MV-4-11 (cell line): ENCODE data around the gene MTG1.

Experiments
- DNase-seq: peaks from one replicate; lab custom pipeline; 2025; lab: John Stamatoyannopoulos, UW

Gene MTG1

DNA sequence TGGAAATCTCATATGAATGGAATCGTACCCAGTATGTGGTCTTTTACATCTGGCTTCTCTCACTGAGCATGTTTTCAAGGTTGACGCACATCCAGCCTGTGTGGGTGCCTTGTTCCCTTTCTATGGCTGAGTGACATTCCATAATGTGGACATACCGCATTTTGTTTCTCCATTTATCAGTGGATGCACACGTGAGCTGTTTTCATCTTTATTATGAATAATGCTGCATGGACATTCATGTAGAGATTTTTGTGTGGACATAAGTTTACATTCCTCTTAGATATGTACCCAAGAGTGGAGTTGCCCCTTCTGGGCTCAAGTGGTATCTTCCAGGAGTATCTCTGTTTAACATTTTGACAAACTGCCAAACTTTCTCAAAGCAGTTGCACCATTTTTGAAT lies 58.5 kb downstream of the MTG1 start:
- DNase-seq: no peak

DNA sequence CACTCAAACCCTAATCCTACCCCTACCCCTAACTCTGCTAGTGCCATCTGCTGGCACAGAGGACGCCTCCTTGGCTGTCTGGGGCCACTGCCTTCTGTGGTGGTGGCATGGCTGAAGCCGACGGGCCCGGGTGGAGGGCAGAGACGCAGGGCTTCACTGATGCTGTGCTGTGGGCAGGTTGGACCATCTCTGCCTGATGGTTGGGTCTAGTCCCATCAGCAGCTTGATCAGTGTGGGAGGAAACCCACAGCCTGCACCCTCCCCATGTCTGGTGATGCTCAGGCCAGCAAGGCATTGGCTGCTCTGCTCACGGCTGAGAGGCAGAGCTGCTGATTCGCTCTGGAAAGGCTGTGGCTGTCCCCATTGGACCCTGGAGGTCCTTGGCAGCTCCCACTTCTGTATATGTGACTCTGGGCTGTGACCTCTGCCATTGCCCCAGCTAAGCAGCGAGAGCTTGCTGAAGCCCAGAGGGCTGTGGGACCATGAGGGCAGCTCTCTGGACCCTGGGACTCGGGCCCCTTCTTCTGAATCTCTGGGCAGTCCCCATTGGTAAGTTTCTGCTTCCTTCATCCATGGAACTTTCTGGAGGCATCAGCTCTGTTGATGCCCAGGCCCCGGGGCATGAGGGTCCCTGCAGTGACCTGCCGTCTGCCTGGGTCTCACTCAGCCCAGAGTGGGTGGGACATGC lies 59.7 kb downstream of the MTG1 start, which contains the start of gene SCART1:
Gene SCART1, plus strand, starts transcription at position 430 of the 688 bp plus-strand sequence. Its CDS starts 53 bp downstream, at position 483.
- no peak for DNase-seq

GRCh38 chr10:133454204-133454893 lies 60.4 kb downstream of the MTG1 start:
- DNase-seq: no peak

DNA sequence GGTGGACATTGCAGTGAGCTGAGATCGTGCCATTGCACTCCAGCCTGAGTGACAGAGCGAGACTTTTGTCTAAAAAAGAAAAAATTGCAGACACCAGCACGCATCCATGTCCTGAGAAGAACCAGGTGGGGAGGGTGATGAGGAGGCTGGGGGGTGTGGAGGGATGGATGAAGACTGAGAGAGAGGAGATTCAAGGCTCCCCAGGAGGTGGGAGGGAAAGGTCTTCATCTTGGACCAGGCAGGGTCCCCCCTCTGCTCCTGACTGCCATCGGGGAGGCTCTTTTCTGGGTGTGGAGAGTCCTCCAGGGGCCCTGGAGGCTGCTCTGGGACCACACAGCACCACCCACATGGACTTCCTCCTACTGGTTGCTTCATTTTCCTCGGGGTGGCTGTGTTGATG lies 61.2 kb downstream of the MTG1 start:
- no peak for DNase-seq

GRCh38 chr10:133455611-133456031 lies 61.7 kb downstream of the MTG1 start:
- DNase-seq: no peak

- no peak for DNase-seq
Measured at GRCh38 chr10:133456041-133456951, 62.3 kb downstream of the MTG1 start.

GRCh38 chr10:133457100-133457841 lies 63.3 kb downstream of the MTG1 start:
- DNase-seq: no peak

- no peak for DNase-seq
Measured at GRCh38 chr10:133458021-133458709, 64.2 kb downstream of the MTG1 start.

DNA sequence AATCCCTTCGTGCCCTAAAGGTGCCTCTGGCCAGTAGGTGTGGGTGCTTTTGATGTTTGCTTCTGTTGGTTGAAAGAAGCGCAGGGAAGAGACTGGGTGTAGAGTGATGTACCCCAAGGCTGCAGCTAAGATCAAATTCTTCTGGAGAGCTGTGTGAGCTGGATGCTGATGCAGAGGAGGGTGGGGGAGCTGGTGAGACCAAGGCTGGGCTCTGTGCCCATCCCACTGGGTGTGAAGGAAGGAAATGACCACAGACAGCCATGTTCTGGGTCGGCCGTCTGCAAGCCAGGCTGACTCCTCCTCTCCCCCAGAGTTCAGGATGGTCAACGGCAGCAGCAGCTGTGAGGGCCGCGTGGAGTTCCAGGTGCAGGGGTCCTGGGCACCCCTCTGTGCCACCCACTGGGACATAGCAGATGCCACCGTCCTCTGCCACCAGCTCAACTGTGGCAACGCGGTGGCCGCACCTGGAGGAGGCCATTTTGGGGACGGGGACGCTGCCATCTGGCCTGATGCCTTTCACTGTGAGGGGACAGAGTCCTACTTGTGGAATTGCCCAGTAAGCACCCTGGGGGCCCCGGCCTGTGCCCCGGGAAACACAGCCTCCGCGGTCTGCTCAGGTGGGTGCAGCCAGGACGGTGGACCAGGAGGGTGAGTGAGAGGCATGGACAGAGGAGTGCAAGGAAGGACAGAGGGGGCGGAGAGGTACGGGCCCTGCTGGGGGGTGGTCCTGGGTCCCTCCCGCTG lies 64.9 kb downstream of the MTG1 start:
- DNase-seq: no peak

- no peak for DNase-seq
Measured at GRCh38 chr10:133459454-133460207, 65.7 kb downstream of the MTG1 start.

DNA sequence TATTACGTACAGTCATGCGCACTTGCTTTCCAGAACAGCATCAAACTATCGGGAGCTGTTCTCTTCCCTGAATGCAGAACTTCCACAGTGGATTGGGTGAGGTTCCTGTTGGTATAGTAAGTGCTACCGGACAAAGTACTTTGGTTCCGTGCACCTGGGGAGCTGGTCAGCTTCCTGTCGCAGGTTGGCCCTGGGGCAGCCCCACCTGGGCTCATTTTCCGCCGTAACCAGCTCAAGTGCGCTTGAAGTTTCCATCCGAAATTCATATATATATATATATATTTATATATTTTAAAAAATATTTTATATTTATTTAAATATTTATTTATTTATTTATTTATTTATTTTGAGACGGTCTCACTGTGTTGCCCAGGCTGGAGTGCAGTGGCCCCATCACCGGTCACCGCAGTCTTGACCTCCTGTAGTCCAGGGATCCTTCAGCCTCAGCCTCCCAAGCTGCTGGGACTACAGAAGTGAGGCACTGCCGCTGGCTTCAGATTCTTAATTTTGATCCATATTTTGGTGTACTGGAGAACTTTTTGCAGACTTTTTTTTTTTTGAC lies 66.3 kb downstream of the MTG1 start:
- no peak for DNase-seq

DNA sequence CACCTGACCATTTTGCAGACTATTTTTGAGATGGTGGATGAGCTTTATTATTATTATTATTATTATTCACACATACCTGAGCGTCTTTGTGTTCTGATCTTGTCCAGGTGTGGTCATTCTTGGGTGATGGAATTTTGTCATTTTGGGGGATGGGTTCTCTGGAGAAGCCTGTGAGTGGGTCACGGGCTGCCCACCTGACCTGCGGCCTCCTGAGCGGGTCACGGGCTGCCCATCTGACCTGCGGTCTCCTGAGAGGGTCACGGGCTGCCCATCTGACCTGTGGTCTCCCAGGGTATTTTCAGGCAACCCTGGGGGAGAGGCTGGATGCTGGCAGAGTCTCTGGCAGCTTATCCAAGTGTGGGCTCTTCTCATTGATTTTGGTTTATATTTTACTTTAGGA lies 67.1 kb downstream of the MTG1 start:
- no peak for DNase-seq

DNA sequence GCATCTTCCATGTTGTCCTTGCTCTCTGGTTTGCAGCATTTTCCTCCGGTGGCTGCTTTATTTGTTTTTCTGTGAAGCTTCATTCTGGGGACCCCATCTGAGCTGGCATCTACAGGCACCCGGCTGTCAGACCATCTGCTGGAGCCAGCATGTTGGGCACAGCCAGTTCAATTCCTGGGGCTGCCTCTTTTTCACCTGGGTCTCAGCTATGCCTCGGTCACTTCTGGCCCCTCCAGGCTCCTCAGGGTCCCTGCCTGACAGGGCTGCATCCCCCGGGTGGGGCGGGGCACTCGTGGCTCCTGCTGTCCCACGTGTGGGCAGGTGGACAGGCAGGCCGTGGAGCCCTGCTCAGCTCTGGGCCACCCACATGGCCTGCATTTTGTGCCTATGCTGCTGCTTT lies 67.9 kb downstream of the MTG1 start:
- no peak for DNase-seq

- DNase-seq: no peak
Measured at GRCh38 chr10:133462512-133463305, 68.8 kb downstream of the MTG1 start.

GRCh38 chr10:133464582-133465031 lies 70.7 kb downstream of the MTG1 start:
- DNase-seq: no peak

DNA sequence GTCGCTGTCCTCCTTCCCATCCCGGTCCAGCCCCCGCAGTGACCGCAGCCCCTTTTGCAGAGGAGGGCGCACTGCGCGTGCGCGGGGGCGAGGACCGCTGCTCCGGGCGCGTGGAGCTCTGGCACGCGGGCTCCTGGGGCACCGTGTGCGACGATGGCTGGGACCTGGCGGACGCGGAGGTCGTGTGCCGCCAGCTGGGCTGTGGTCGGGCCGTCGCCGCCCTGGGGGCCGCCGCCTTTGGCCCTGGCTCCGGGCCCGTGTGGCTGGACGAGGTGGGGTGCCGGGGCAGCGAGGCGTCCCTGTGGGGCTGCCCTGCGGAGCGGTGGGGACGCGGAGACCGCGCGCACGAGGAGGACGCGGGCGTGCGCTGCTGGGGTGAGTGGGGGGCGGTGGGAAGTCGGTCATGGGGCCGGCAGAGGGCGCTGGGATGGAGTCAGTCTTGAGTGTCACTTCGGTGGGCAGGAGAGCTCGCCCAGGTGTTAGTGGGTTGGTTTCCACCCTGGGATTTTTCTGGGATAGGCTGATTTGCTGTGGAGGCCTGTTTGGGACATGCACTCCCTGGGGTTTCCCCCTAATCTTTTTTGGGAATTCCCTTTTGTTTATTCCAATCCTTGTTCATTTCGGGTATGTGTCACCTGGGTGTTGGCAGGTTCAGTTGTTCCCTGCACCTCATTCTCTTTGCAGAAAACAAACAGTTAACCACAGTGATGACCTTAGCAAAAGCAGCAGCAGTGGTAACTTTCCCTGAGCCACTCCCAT lies 71.4 kb downstream of the MTG1 start:
- no peak for DNase-seq

DNA sequence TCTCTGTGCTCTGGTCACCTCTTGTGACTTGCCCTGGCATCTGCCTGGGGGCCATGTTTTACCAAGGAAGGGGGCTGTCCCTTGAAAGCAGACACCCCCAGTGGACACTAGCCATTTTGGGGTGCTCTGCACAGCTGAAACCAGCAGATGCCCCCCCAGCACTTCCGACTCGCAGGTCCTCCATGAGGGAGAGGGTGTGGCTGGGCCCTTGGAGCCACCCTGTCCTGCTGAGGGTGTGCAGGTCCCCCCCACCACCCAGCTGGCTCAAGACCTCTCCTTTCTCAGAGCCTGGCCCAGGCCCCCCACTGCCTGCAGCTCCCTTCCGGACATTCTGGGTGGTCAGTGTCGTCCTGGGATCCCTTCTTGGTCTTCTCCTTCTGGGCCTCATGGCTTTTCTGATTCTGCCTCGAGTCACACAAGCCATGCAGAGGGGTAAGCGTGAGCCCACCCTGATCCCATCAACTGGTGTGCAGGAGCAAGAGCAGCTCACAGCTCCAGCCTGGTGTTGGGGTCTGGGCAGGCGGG lies 72.1 kb downstream of the MTG1 start:
- no peak for DNase-seq
